Omental fat pad (tissue), 4 donors: Measurements from ENCODE around the gene PDS5A. TPM values are rescaled to one million over a fixed set of nuclear protein-coding genes. Genes with fewer than 3 reads are reported as not detected.
"Not testable (repeated sequence)": the region's sequence is repeated elsewhere in the genome, so short reads cannot be mapped to it uniquely, and the experiment has no call there.

Source experiments
- ATAC-seq: fragments of 150-250 bp; one replicate; pipeline ENCODE4 v1.9.1; 2016; ENCODE audit warnings: mild to moderate bottlenecking, moderate library complexity; ENCODE audit not compliant: low FRiP score
- DNase-seq: peaks from one replicate; pipeline ENCODE4 v3.0.0-alpha.2; 2019; ENCODE audit warnings: low spot score
- total RNA-seq, 4 donors: library from RNA; depleted of rRNA; stranded (reverse); fragments of >200 nt; gene quantifications; one replicate each; pipeline ENCODE4 v1.1.0, GENCODE V29; 2016
- TF ChIP-seq, protein P1 (sequence below), 3 donors: fragments of 450-650 bp; IDR thresholded peaks; one replicate each; pipeline ENCODE4 v1.5.1; 2016 to 2017; ENCODE audit warnings: antibody characterized with exemption in 3 of 3, mild to moderate bottlenecking in 3 of 3, moderate library complexity in 2 of 3

PDS5A gene, protein sequence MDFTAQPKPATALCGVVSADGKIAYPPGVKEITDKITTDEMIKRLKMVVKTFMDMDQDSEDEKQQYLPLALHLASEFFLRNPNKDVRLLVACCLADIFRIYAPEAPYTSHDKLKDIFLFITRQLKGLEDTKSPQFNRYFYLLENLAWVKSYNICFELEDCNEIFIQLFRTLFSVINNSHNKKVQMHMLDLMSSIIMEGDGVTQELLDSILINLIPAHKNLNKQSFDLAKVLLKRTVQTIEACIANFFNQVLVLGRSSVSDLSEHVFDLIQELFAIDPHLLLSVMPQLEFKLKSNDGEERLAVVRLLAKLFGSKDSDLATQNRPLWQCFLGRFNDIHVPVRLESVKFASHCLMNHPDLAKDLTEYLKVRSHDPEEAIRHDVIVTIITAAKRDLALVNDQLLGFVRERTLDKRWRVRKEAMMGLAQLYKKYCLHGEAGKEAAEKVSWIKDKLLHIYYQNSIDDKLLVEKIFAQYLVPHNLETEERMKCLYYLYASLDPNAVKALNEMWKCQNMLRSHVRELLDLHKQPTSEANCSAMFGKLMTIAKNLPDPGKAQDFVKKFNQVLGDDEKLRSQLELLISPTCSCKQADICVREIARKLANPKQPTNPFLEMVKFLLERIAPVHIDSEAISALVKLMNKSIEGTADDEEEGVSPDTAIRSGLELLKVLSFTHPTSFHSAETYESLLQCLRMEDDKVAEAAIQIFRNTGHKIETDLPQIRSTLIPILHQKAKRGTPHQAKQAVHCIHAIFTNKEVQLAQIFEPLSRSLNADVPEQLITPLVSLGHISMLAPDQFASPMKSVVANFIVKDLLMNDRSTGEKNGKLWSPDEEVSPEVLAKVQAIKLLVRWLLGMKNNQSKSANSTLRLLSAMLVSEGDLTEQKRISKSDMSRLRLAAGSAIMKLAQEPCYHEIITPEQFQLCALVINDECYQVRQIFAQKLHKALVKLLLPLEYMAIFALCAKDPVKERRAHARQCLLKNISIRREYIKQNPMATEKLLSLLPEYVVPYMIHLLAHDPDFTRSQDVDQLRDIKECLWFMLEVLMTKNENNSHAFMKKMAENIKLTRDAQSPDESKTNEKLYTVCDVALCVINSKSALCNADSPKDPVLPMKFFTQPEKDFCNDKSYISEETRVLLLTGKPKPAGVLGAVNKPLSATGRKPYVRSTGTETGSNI (N-terminal part only)
- total RNA-seq = 10 to 100 TPM; 60.0 to 86.9 (median 75.1) TPM

DNA sequence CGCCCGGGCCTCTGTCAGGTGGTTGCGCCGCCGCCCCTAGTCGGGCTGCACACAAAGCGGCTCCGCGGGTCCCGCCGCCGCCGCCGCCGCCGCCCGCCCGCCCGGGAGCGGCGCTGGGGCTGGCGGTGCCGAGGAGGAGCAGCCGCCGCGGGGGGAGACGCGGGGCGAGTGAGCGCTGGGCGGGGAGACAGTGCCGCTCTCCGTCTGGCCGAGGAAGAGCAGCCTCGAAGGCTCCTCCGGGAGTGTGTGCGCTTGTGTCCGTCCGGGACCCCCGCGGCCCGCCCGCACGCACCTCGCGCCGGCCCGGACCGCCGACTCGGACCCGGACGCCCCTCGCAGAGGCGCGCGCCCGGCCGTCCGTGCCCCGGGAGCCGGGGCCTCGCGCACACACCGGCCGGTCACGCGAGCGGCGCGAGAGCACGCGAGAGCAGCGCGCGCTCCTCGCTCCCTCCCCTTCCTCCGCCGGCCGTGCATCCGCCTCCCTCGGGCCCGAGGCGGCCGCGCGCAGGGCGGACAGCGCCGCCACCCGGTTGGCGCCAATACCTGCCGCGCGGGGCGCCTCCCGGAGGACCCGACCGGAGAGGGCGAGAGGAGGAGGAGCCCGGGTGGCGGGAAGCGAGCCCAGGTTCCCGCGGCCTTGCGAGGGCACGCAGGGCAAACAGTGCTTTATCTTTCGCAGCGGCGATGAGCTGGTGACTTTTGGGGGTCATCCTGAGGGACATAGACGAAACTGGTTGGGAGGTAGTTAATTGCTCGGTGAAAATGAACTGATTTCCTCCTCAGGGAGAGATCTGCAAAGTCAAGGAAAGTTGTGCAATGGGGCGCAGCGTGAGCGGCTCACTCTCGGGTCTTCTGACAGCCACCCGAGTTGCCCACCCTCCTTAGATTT, at the start of gene PDS5A:
Gene PDS5A (minus strand): TSS at position 423 of the 889 bp plus-strand sequence. CDS start 1,334 bp downstream, outside the sequence.
- DNase-seq (peak; percentile 34), ATAC-seq (peak; percentile 95)
- TF ChIP-seq, protein P1, sequence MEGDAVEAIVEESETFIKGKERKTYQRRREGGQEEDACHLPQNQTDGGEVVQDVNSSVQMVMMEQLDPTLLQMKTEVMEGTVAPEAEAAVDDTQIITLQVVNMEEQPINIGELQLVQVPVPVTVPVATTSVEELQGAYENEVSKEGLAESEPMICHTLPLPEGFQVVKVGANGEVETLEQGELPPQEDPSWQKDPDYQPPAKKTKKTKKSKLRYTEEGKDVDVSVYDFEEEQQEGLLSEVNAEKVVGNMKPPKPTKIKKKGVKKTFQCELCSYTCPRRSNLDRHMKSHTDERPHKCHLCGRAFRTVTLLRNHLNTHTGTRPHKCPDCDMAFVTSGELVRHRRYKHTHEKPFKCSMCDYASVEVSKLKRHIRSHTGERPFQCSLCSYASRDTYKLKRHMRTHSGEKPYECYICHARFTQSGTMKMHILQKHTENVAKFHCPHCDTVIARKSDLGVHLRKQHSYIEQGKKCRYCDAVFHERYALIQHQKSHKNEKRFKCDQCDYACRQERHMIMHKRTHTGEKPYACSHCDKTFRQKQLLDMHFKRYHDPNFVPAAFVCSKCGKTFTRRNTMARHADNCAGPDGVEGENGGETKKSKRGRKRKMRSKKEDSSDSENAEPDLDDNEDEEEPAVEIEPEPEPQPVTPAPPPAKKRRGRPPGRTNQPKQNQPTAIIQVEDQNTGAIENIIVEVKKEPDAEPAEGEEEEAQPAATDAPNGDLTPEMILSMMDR (IDR thresholded peaks at IDR 0.05) = peak in 2 of 3 donors; percentile 88 to 93

DNA sequence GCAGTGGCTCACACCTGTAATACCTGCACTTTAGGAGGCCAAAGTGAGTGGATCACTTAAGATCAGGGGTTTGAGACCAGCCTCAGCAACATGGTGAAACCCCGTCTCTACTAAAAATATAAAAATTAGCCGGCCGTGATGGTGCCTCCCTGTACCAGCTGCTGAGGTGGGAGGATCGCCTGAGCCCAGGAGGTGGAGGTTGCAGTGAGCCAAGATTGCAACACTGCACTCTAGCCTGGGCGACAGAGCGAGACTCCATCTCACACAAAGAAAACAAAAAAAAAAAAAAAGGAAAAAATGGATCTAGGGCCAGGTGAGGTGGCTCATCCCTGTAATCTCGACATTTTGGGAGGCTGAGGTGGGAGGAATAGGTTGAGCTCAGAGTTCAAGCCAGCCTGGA, 46.3 kb upstream of the PDS5A start:
- not testable (repeated sequence) for ATAC-seq

DNA sequence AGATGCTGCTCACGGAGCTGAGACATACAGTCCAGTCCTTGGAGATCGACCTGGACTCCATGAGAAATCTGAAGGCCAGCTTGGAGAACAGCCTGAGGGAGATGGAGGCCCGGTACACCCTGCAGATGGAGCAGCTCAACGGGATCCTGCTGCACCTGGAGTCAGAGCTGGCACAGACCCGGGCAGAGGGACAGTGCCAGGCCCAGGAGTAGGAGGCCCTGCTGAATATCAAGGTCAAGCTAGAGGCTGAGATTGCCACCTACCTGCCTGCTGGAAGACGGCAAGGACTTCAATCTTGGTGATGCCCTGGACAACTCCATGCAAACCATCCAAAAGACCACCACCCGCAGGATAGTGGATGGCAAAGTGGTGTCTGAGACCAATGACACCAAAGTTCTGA, 43.4 kb upstream of the PDS5A start:
- ATAC-seq, DNase-seq: not testable (repeated sequence)

More for the DNA sequence above, 46.3 kb upstream of the PDS5A start:
- DNase-seq = not testable (repeated sequence)

DNA sequence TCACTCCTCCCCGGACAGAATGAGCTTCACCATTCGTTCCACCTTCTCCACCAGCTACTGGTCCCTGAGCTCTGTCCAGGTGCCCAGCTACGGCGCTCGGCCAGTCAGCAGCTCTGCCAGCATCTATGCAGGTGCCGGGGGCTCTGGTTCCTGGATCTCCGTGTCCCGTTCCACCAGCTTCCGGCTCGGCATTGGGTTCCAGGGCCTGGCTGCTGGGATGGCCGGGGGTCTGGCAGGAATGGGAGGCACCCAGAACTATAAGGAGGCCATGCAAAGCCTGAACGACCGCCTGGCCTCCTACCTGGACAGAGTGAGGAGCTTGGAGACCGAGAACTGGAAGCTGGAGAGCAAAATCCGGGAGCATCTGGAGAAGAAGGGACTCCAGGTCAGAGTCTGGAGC, 42.5 kb upstream of the PDS5A start:
- no peak for DNase-seq
- no peak for ATAC-seq
- TF ChIP-seq, protein P1 (IDR thresholded peaks at IDR 0.05) = no peak

DNA sequence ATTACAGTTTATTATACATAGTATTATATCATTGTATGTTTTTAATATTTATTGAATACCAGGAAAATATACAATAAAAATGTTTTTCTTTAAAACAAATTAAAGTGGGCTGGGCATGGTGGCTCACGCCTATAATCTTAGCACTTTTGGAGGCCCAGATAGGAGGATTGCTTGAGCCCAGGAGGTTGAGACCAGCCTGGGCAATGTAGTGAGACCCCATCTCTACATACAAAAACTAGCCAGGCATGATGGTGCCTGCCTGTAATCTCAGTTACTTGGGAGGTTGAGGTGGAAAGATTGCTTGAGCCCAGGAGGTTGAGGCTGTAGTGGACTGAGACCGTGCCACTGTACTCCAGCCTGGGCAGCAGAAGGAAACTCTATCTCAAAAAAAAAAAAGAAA, 38.3 kb upstream of the PDS5A start:
- ATAC-seq (no peak), DNase-seq (no peak)
- TF ChIP-seq, protein P1 (IDR thresholded peaks at IDR 0.05) = no peak

DNA sequence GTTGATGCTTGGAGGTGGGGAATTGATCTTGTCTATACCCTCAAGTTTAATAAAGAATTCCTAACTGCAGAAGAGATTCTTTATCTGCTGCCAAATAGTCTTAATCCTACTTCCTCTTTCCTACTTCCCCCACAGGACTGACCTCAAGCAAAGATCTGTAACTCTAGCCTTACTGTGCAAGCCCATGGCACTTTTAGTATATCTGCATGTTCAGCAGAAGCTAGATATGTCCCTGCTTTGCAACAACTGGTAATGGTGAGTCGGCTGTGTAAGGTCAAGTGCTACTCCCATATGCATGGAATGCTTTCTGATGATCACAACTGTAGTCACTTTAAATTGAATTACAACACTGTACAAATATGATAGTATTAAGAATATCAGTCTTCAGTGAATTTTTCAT, 26.3 kb upstream of the PDS5A start:
- ATAC-seq = no peak
- TF ChIP-seq, protein P1 (IDR thresholded peaks at IDR 0.05) = no peak

DNA sequence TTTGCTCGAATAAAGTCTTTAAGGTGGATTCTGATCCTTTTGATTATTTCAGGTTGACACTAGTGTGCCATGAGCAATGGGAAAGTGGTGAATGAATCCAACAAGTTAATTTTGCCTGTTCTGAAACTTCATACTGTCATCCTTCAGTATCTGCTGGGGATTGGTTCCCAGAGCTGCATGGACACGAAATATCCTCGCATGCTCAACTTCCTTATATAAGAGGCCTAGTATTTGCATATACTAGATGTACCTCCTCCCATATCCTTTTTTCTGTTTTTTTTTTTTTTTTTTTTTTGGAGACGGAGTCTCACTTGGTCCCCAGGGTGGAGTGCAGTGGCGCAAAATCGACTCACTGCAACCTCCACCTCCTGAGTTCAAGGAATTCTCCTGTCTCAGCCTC, 23.0 kb upstream of the PDS5A start:
- TF ChIP-seq, protein P1 (IDR thresholded peaks at IDR 0.05) = no peak
- no peak for ATAC-seq
- DNase-seq = no peak

More for the DNA sequence above, 26.3 kb upstream of the PDS5A start:
- DNase-seq = no peak
